ENCODE results near the gene FBLN5.

DNA sequence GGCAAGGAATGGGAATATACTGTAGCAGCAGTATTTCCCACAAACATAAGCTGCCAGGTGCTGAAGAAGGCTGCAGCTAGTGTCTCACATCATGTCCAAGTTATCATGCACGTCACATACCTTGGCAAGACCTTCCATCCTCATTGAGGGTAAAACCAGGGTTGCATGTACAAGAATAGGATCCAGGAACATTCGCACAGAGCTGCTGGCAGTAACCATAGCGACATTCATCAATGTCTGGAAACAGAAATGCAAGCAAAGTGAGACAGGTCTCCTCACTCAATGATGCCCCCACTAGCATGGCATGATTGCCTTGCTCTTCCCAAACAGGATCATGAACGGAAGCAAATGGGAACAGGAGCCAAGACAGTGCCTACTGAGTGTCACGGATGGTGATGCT lies 56.4 kb downstream of the FBLN5 start:
- TF ChIP-seq, protein P1, sequence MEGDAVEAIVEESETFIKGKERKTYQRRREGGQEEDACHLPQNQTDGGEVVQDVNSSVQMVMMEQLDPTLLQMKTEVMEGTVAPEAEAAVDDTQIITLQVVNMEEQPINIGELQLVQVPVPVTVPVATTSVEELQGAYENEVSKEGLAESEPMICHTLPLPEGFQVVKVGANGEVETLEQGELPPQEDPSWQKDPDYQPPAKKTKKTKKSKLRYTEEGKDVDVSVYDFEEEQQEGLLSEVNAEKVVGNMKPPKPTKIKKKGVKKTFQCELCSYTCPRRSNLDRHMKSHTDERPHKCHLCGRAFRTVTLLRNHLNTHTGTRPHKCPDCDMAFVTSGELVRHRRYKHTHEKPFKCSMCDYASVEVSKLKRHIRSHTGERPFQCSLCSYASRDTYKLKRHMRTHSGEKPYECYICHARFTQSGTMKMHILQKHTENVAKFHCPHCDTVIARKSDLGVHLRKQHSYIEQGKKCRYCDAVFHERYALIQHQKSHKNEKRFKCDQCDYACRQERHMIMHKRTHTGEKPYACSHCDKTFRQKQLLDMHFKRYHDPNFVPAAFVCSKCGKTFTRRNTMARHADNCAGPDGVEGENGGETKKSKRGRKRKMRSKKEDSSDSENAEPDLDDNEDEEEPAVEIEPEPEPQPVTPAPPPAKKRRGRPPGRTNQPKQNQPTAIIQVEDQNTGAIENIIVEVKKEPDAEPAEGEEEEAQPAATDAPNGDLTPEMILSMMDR (IDR thresholded peaks at IDR 0.05), result no peak
- no peak for TF ChIP-seq POLR2A (IDR thresholded peaks at IDR 0.05; ENCODE audit: low read depth)
- no peak for TF ChIP-seq POLR2AphosphoS5 (IDR thresholded peaks at IDR 0.05)
- no peak for TF ChIP-seq EP300 (IDR thresholded peaks at IDR 0.05)
